IMR-90 (cell line): ENCODE data around the gene VPS54. TPM values are rescaled to one million over a fixed set of nuclear protein-coding genes. Genes with fewer than 3 reads are reported as not detected.

Experiments used
- ATAC-seq: fragments of 200-7000 bp; cut with Tn5 transposase; 2 replicates; pipeline ENCODE4 v1.9.1; 2020; ENCODE audit warnings: low read depth, mild to moderate bottlenecking, moderate library complexity
- BruUV-seq: library from RNA; stranded (reverse); fragments of 400-500 nt; replicated peaks from 2 replicates; lab custom pipeline; 2021; lab: Mats Ljungman, UMichigan
- CTCF ChIA-PET: fragments of 300-600 bp; formaldehyde crosslinking; extraction: SDS; loops from one replicate; lab custom pipeline; 2021; ENCODE audit warnings: antibody characterized with exemption; lab: Yijun Ruan, JAX
- POLR2A ChIA-PET: fragments of 300-600 bp; sonication (Branson Sonifier 250); formaldehyde crosslinking; loops from one replicate; lab custom pipeline; 2022; ENCODE audit warnings: antibody characterized with exemption; ENCODE audit not compliant: unreplicated experiment; lab: Charles Lee
- DNase-seq: peaks from one replicate; pipeline ENCODE4 v3.0.0; 2013
- H2AFZ ChIP-seq: replicated peaks from 2 replicates; pipeline ENCODE3; 2013; ENCODE audit warnings: low read length, mild to moderate bottlenecking; ENCODE audit not compliant: poor library complexity
- H2AK5ac ChIP-seq: 2 replicates; pipeline ENCODE4 v1.6.1; 2013; ENCODE audit warnings: low read depth, low read length, inconsistent platforms
- H2AK9ac ChIP-seq: replicated peaks from 2 replicates; pipeline ENCODE3; 2013; ENCODE audit warnings: mild to moderate bottlenecking, low read depth, low read length, moderate library complexity; ENCODE audit not compliant: poor library complexity
- H2BK120ac ChIP-seq: 2 replicates; pipeline ENCODE4 v1.6.1; 2013; ENCODE audit warnings: low read depth, low read length, inconsistent platforms
- H2BK15ac ChIP-seq: 3 replicates; pipeline ENCODE4 v1.6.1; 2013; ENCODE audit warnings: low read depth, low read length, inconsistent platforms
- H2BK20ac ChIP-seq: 2 replicates; pipeline ENCODE4 v1.6.1; 2013; ENCODE audit warnings: low read depth, mild to moderate bottlenecking, inconsistent platforms, low read length, moderate library complexity
- H2BK5ac ChIP-seq: 2 replicates; pipeline ENCODE4 v1.6.1; 2013; ENCODE audit warnings: mild to moderate bottlenecking, low read depth, low read length, inconsistent platforms; ENCODE audit not compliant: poor library complexity, severe bottlenecking
- H3K14ac ChIP-seq: replicated peaks from 2 replicates; pipeline ENCODE4 v1.6.1; 2013; ENCODE audit warnings: low read depth, low read length, inconsistent platforms
- H3K18ac ChIP-seq: 2 replicates; pipeline ENCODE4 v1.6.1; 2013; ENCODE audit warnings: low read depth, low read length, control low read depth
- H3K23ac ChIP-seq: 2 replicates; pipeline ENCODE4 v1.6.1; 2013; ENCODE audit warnings: low read depth, low read length, inconsistent platforms
- H3K27ac ChIP-seq: 2 replicates; pipeline ENCODE4 v1.5.1; 2013; ENCODE audit warnings: mild to moderate bottlenecking, control low read depth, low read length; ENCODE audit not compliant: insufficient read depth
- H3K27me3 ChIP-seq: 2 replicates; pipeline ENCODE4 v1.6.1; 2013; ENCODE audit warnings: low read length; ENCODE audit not compliant: control insufficient read depth, insufficient read depth
- H3K36me3 ChIP-seq: 2 replicates; pipeline ENCODE4 v1.6.1; 2013; ENCODE audit warnings: low read length, mixed read lengths; ENCODE audit not compliant: control insufficient read depth, insufficient read depth
- H3K4ac ChIP-seq: 2 replicates; pipeline ENCODE4 v1.6.1; 2013; ENCODE audit warnings: low read depth, low read length, inconsistent platforms
- H3K4me1 ChIP-seq: 2 replicates; pipeline ENCODE4 v1.6.1; 2013; ENCODE audit warnings: low read length, mixed read lengths; ENCODE audit not compliant: control insufficient read depth, insufficient read depth
- H3K4me2 ChIP-seq: 2 replicates; pipeline ENCODE4 v1.6.1; 2013; ENCODE audit warnings: low read depth, mild to moderate bottlenecking, control low read depth, low read length, moderate library complexity
- H3K4me3 ChIP-seq: 2 replicates; pipeline ENCODE4 v1.5.1; 2013; ENCODE audit warnings: low read depth, mild to moderate bottlenecking, control low read depth, low read length, moderate library complexity; ENCODE audit not compliant: insufficient read depth
- H3K56ac ChIP-seq: 2 replicates; pipeline ENCODE4 v1.6.1; 2013; ENCODE audit warnings: low read length, inconsistent platforms; ENCODE audit not compliant: insufficient read depth; ENCODE audit errors: extremely low read depth
- H3K79me1 ChIP-seq, 2 experiments: 2 replicates each; pipeline ENCODE4 v1.6.1; 2013; ENCODE audit warnings: low read length in 2 of 2, inconsistent platforms in 1 of 2, low read depth in 1 of 2
- H3K9ac ChIP-seq: 2 replicates; pipeline ENCODE4 v1.6.1; 2013; ENCODE audit warnings: low read depth, low read length, control low read depth
- H3K9me1 ChIP-seq: 2 replicates; pipeline ENCODE4 v1.6.1; 2013; ENCODE audit warnings: low read length, inconsistent platforms; ENCODE audit not compliant: insufficient read depth
- H3K9me3 ChIP-seq: 2 replicates; pipeline ENCODE4 v1.6.1; 2013; ENCODE audit warnings: low read length; ENCODE audit not compliant: control insufficient read depth, insufficient read depth
- H4K20me1 ChIP-seq: 2 replicates; pipeline ENCODE4 v1.6.1; 2013; ENCODE audit warnings: low read length, inconsistent platforms; ENCODE audit not compliant: insufficient read depth
- H4K5ac ChIP-seq: 2 replicates; pipeline ENCODE4 v1.6.1; 2013; ENCODE audit warnings: mild to moderate bottlenecking, low read depth, low read length, control low read depth
- H4K8ac ChIP-seq, 2 experiments: 2 replicates each; pipeline ENCODE4 v1.6.1; 2013; ENCODE audit warnings: low read depth in 2 of 2, low read length in 2 of 2, control low read depth in 1 of 2, inconsistent platforms in 1 of 2
- H4K91ac ChIP-seq: 2 replicates; pipeline ENCODE4 v1.6.1; 2013; ENCODE audit warnings: low read depth, low read length, inconsistent platforms; ENCODE audit not compliant: insufficient read depth
- MAZ ChIP-seq: IDR thresholded peaks from 2 replicates; pipeline ENCODE4 v1.6.1; 2012; ENCODE audit warnings: low read depth, mild to moderate bottlenecking, low read length, improper control_type of control experiment, moderate library complexity, borderline replicate concordance
- RAD21 ChIP-seq: IDR thresholded peaks from 2 replicates; pipeline ENCODE4 v1.6.1; 2012; ENCODE audit warnings: low read length, improper control_type of control experiment
- SMC3 ChIP-seq: fragments of 150-350 bp; IDR thresholded peaks from 2 replicates; pipeline ENCODE4 v1.6.1; 2016; ENCODE audit warnings: low read depth, mild to moderate bottlenecking, antibody characterized with exemption, low read length, moderate library complexity
- WGBS, 2 experiments: methylation state at CpG; one replicate each; pipeline versions ENCODE4 v1.1.5 to v1.1.7; 2013; ENCODE audit warnings: missing lambda C conversion rate in 2 of 2; ENCODE audit not compliant: insufficient read length in 1 of 2; ENCODE audit errors: extremely low coverage in 2 of 2; 5-methylcytosine and 5-hydroxymethylcytosine counted together
- dilution Hi-C: fragments of 300-500 bp; cut with HindIII; formaldehyde crosslinking; loops from one replicate; pipeline ENCODE4 v1.14.3; 2018; ENCODE audit warnings: low sequenced_read_pairs; ENCODE audit not compliant: unreplicated experiment
- in situ Hi-C: fragments of 300-500 bp; cut with MboI; formaldehyde crosslinking; loops from 3 replicates; pipeline ENCODE4 v1.14.3; 2019; ENCODE audit warnings: low sequenced_read_pairs, inconsistent platforms, mixed read lengths
- intact Hi-C: fragments of 100-400 bp; cut with micrococcal nuclease; formaldehyde crosslinking; loops from 2 replicates; pipeline ENCODE4 v1.10.0; 2022
- polyA plus RNA-seq, 3 experiments: library from polyadenylated mRNA; depleted of rRNA; stranded (reverse); fragments of >200 nt; gene quantifications; 2 replicates each; pipeline ENCODE4 v1.2.3, GENCODE V29; 2012; ENCODE audit warnings: low replicate concordance in 1 of 3
- total RNA-seq: library from RNA; depleted of rRNA; stranded (reverse); fragments of >200 nt; gene quantifications from 2 replicates; pipeline ENCODE4 v1.2.3, GENCODE V29; 2012
- TF ChIP-seq, protein P1 (sequence below): conservative IDR thresholded peaks from 2 replicates; pipeline ENCODE4 v1.5.1; 2012; ENCODE audit warnings: mild to moderate bottlenecking, low read depth, low read length, improper control_type of control experiment

Gene VPS54
- total and polyA plus RNA-seq, 2 of the 4 experiments (the other 2 are of a cell fraction): 7.1 to 18.1 TPM

DNA sequence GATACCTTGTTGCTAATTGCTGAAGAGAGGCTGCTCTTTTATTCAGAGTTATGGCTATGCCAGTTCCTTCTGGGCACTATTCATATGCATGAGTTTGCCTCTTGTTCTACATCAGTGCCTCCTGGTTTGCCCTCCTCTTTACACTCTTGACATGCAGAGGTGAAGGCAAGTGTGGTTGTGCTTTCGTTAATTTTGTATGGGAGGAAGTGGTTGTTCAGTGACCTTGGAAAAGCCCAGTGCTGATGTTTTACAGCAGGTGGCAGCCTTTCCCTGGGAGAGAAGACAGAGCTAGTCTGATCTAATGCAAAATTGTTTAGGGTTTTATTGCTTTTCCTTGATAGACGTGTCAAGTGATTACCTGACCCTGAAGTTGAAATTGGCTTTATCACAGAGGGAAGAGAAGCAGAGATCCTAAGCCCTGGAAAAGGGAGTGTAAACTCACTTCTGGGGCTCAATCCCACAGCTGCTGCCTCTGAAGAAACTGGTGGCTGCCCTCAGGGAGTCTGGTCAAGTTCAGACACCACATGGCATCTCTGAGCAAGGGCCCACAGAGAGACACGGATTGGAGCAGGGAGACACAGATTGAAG lies 30.5 kb upstream of the VPS54 start:
- no peak overlapping the region for H3K18ac ChIP-seq
- H2BK15ac ChIP-seq: no peak overlapping the region
- no peaks in the 10 kb centered on the region for H3K9me1 ChIP-seq
- BruUV-seq: no TSS peak
- H3K4me1 ChIP-seq: no peaks in the 10 kb centered on the region
- no peak overlapping the region for H2BK20ac ChIP-seq
- no peak overlapping the region for H3K4ac ChIP-seq
- dilution Hi-C loops (loop anchor here (25.0 kb wide), 1 partner anchor 263 kb away; no protein-coding TSS in a partner anchor), intact Hi-C loops (loop anchor here (1.0 to 10.0 kb wide), 6 partner anchors 95 to 825 kb away; partner anchors contain the start of gene PELI1), in situ Hi-C loops (loop anchor here (5.0 to 25.0 kb wide), 3 partner anchors 283 to 838 kb away; no protein-coding TSS in a partner anchor)
- ChIA-PET CTCF (interaction anchor here (0.6 to 3.0 kb wide), 16 partner anchors 10 to 473 kb away, joined by 3 to 20 read pairs (median 3); no protein-coding TSS in a partner anchor), POLR2A (no interaction called here)
- no peak overlapping the region for H3K9ac ChIP-seq
- H3K27ac ChIP-seq: no peak overlapping the region
- H2BK120ac ChIP-seq: no peak overlapping the region
- no peaks in the 10 kb centered on the region for H3K79me1 ChIP-seq
- no peaks in the 10 kb centered on the region for H3K36me3 ChIP-seq
- H4K8ac ChIP-seq: no peak overlapping the region
- TF ChIP-seq RAD21 (peak; percentile 97), MAZ (no peak), SMC3 (peak; percentile 93)
- TF ChIP-seq, protein P1, sequence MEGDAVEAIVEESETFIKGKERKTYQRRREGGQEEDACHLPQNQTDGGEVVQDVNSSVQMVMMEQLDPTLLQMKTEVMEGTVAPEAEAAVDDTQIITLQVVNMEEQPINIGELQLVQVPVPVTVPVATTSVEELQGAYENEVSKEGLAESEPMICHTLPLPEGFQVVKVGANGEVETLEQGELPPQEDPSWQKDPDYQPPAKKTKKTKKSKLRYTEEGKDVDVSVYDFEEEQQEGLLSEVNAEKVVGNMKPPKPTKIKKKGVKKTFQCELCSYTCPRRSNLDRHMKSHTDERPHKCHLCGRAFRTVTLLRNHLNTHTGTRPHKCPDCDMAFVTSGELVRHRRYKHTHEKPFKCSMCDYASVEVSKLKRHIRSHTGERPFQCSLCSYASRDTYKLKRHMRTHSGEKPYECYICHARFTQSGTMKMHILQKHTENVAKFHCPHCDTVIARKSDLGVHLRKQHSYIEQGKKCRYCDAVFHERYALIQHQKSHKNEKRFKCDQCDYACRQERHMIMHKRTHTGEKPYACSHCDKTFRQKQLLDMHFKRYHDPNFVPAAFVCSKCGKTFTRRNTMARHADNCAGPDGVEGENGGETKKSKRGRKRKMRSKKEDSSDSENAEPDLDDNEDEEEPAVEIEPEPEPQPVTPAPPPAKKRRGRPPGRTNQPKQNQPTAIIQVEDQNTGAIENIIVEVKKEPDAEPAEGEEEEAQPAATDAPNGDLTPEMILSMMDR: peak; percentile 90
- WGBS, 2 experiments: no CpG with 5 or more reads among the region's 3 CpGs
- no peak overlapping the region for H4K5ac ChIP-seq
- no peak overlapping the region for H3K4me3 ChIP-seq
- H4K91ac ChIP-seq: no peak overlapping the region
- no peak overlapping the region for H3K56ac ChIP-seq
- DNase-seq (peak; percentile 70), ATAC-seq (peak; percentile 98)
- H2AFZ ChIP-seq: peak overlapping the region; percentile 77
- H4K20me1 ChIP-seq: no peaks in the 10 kb centered on the region
- no peak overlapping the region for H3K23ac ChIP-seq
- no peak overlapping the region for H3K4me2 ChIP-seq
- H3K27me3 ChIP-seq: peaks cover 6% of the 10 kb centered on the region; the same call in 1 of the 2 replicates
- H3K14ac ChIP-seq: no peak overlapping the region
- H2BK5ac ChIP-seq: no peak overlapping the region
- H2AK9ac ChIP-seq: peak overlapping the region; percentile 6
- H2AK5ac ChIP-seq: no peak overlapping the region
- no peaks in the 10 kb centered on the region for H3K9me3 ChIP-seq
